B cell (primary cell): Measurements from ENCODE around the gene FTL. TPM values are rescaled to one million over a fixed set of nuclear protein-coding genes. Genes with fewer than 3 reads are reported as not detected.

Experiments
- ATAC-seq: fragments of 200-7000 bp; cut with Tn5 transposase; one replicate; pipeline ENCODE4 v1.10.0; 2021; ENCODE audit warnings: low read depth, mild to moderate bottlenecking, moderate number of reproducible peaks, moderate library complexity
- CTCF ChIA-PET: fragments of 350-600 bp; sonication (Branson Sonifier 250); formaldehyde crosslinking; loops from one replicate; lab custom pipeline; 2021; ENCODE audit warnings: antibody characterized with exemption, inconsistent platforms; lab: Charles Lee
- POLR2A ChIA-PET: fragments of 350-600 bp; sonication (Branson Sonifier 250); formaldehyde crosslinking; loops from one replicate; lab custom pipeline; 2021; ENCODE audit warnings: antibody characterized with exemption; lab: Charles Lee
- DNase-seq: peaks from one replicate; pipeline ENCODE4 v3.0.0; 2013
- H2AFZ ChIP-seq: 2 replicates; pipeline ENCODE4 v1.6.1; 2012; ENCODE audit warnings: mild to moderate bottlenecking, low read depth, low read length; ENCODE audit not compliant: insufficient read depth, poor library complexity, severe bottlenecking
- H3K27ac ChIP-seq, 2 donors: 1 replicate in 1 of 2; 2 replicates in 1 of 2; pipeline ENCODE4 v1.5.1; 2012 to 2013; ENCODE audit warnings: low read length in 2 of 2, mild to moderate bottlenecking in 2 of 2, moderate library complexity in 1 of 2
- H3K27me3 ChIP-seq, 4 experiments: fragments of 200-600 bp in 1 of 4; sonication (generic) in 1 of 4; replicated peaks in 1 of 4; 1 replicate in 2 of 4; 2 replicates in 2 of 4; pipeline versions ENCODE4 v1.6.1 to v1.7.0; 2013 to 2016; ENCODE audit warnings: low read length in 3 of 4, mild to moderate bottlenecking in 2 of 4, mixed read lengths in 1 of 4, moderate library complexity in 1 of 4; ENCODE audit not compliant: insufficient read depth in 4 of 4, control insufficient read depth in 3 of 4; ENCODE audit errors: control extremely low read depth in 1 of 4
- H3K36me3 ChIP-seq, 2 experiments: replicated peaks in 1 of 2; 1 replicate in 1 of 2; 2 replicates in 1 of 2; pipeline versions ENCODE4 v1.6.1 to v1.7.1; 2013; ENCODE audit warnings: low read length in 1 of 2; ENCODE audit not compliant: insufficient read depth in 2 of 2, control insufficient read depth in 1 of 2; ENCODE audit errors: control extremely low read depth in 1 of 2, extremely low read depth in 1 of 2
- H3K4me1 ChIP-seq, 2 donors: fragments of 200-600 bp in 1 of 2; sonication (generic) in 1 of 2; 1 replicate in 1 of 2; 2 replicates in 1 of 2; pipeline versions ENCODE4 v1.5.1 to v1.6.1; 2013 to 2017; ENCODE audit warnings: low read length in 2 of 2; ENCODE audit not compliant: control insufficient read depth in 2 of 2, insufficient read depth in 2 of 2
- H3K4me2 ChIP-seq: replicated peaks from 2 replicates; pipeline ENCODE3; 2012; ENCODE audit warnings: mild to moderate bottlenecking, low read depth, low read length; ENCODE audit not compliant: poor library complexity, severe bottlenecking
- H3K4me3 ChIP-seq, 5 experiments: fragments of 200-600 bp in 1 of 5; sonication (generic) in 1 of 5; 1 replicate in 3 of 5; 2 replicates in 2 of 5; pipeline versions ENCODE4 v1.5.1 to v1.7.0; 2011 to 2016; ENCODE audit warnings: low read length in 4 of 5, mild to moderate bottlenecking in 4 of 5, low read depth in 2 of 5, control low read depth in 1 of 5, moderate library complexity in 1 of 5; ENCODE audit not compliant: insufficient read depth in 1 of 5; ENCODE audit errors: control extremely low read depth in 1 of 5, extremely low read depth in 1 of 5
- H3K79me2 ChIP-seq: fragments of 200-600 bp; sonication (generic); one replicate; pipeline ENCODE4 v1.6.0; 2016; ENCODE audit warnings: low read length; ENCODE audit not compliant: control insufficient read depth, insufficient read depth
- H3K9ac ChIP-seq: fragments of 200-600 bp; sonication (generic); 2 replicates; pipeline ENCODE4 v1.6.1; 2017; ENCODE audit warnings: mild to moderate bottlenecking, low read length, moderate library complexity
- H3K9me3 ChIP-seq, 3 donors: one replicate each; pipeline versions ENCODE4 v1.6.1 to v1.7.1; 2013; ENCODE audit warnings: low read length in 2 of 3; ENCODE audit not compliant: control insufficient read depth in 2 of 3, insufficient read depth in 1 of 3; ENCODE audit errors: control extremely low read depth in 1 of 3
- H4K20me1 ChIP-seq: 2 replicates; pipeline ENCODE4 v1.6.0; 2012; ENCODE audit warnings: mild to moderate bottlenecking, low read length; ENCODE audit not compliant: insufficient read depth, control insufficient read depth, poor library complexity, severe bottlenecking
- H3K27ac Mint-ChIP-seq: one replicate; pipeline ENCODE4 v1.8.0; 2021; ENCODE audit warnings: mixed read lengths
- H3K27me3 Mint-ChIP-seq: one replicate; pipeline ENCODE4 v1.8.0; 2021; ENCODE audit warnings: mixed read lengths
- H3K4me1 Mint-ChIP-seq: one replicate; pipeline ENCODE4 v1.8.0; 2021; ENCODE audit warnings: mixed read lengths
- H3K4me3 Mint-ChIP-seq: one replicate; pipeline ENCODE4 v1.8.0; 2021; ENCODE audit warnings: mixed read lengths
- H3K9me3 Mint-ChIP-seq: one replicate; pipeline ENCODE4 v1.8.0; 2022; ENCODE audit warnings: mixed read lengths; ENCODE audit not compliant: insufficient read depth
- EZH2 ChIP-seq: IDR thresholded peaks from 2 replicates; pipeline ENCODE4 v1.6.1; 2012; ENCODE audit warnings: borderline replicate concordance, low read depth, mild to moderate bottlenecking, moderate library complexity, low read length; ENCODE audit not compliant: insufficient read depth, poor library complexity, severe bottlenecking
- WGBS: methylation state at CpG from one replicate; pipeline ENCODE4 v1.1.5; 2013; ENCODE audit warnings: missing lambda C conversion rate; ENCODE audit not compliant: insufficient coverage; 5-methylcytosine and 5-hydroxymethylcytosine counted together
- intact Hi-C: fragments of 100-400 bp; cut with micrococcal nuclease; formaldehyde crosslinking; loops from one replicate; pipeline ENCODE4 v1.10.0; 2022
- polyA plus RNA-seq: library from polyadenylated mRNA; depleted of rRNA; stranded (reverse); fragments of >200 nt; gene quantifications from 2 replicates; pipeline ENCODE4 v1.2.3, GENCODE V29; 2012
- total RNA-seq, 2 donors: library from RNA; stranded (reverse); fragments of 120-200 nt in 1 of 2; gene quantifications; 1 replicate in 1 of 2; 2 replicates in 1 of 2; pipeline versions ENCODE4 v1.2.3 to v1.2.4, GENCODE V29; 2013 to 2022
- TF ChIP-seq, protein P1 (sequence below): fragments of 200-600 bp; IDR thresholded peaks from one replicate; pipeline ENCODE4 v1.8.0; 2022; ENCODE audit warnings: antibody characterized with exemption, mild to moderate bottlenecking

Gene FTL
- total and polyA plus RNA-seq, 2 donors (not counting 1 experiment from before 2014, with no cell fraction given): 832 to 937 TPM

DNA sequence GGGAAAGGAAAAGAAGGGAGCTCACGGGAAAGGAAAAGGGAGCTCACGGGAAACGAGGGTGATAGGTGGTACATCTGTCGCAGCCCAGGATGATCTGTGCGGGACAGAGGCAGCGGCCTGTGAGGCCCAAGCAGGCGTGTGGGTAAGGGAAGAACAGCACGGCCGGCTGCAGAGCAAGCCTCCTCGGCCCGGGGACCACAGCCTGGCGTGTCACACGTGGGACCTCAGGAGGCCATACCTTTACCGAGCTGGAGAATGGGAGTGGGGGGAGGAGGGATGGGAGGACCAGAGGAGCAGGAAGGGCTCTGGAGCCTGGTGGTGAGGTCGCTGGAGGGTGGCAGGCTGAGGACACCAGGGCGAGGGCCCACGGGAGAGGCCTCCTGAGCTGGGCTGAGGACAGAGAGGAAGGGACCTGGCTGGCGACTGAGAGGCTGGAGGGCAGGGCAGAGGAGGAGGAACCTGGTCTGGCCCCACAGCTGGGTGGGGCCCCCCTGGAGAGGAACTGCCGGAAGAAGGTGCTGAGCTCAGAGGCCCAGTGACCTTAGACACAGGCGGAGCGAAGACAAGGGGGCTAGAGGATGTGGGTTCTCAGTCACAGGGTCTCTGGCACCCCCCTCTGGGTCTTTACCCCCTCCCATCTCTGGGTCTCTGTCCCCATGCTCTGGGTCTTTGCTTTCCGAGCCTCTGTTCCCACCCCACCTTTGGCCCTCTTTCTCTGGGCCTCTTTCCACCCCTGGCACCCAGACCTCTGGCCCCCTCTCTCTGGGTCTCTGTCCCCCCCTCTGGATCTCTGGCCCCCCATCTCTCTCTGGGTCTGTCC lies 2.9 kb upstream of the FTL start:
- TF ChIP-seq, protein P1, sequence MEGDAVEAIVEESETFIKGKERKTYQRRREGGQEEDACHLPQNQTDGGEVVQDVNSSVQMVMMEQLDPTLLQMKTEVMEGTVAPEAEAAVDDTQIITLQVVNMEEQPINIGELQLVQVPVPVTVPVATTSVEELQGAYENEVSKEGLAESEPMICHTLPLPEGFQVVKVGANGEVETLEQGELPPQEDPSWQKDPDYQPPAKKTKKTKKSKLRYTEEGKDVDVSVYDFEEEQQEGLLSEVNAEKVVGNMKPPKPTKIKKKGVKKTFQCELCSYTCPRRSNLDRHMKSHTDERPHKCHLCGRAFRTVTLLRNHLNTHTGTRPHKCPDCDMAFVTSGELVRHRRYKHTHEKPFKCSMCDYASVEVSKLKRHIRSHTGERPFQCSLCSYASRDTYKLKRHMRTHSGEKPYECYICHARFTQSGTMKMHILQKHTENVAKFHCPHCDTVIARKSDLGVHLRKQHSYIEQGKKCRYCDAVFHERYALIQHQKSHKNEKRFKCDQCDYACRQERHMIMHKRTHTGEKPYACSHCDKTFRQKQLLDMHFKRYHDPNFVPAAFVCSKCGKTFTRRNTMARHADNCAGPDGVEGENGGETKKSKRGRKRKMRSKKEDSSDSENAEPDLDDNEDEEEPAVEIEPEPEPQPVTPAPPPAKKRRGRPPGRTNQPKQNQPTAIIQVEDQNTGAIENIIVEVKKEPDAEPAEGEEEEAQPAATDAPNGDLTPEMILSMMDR: no peak
- no peak for TF ChIP-seq EZH2
- H3K27me3 Mint-ChIP-seq: no peaks in the 10 kb centered on the region
- H3K4me3 Mint-ChIP-seq: peak overlapping the region; percentile 64
- H3K27ac Mint-ChIP-seq: peak overlapping the region; percentile 93
- CTCF ChIA-PET: interaction anchor here (1.5 kb wide), 2 partner anchors 8 to 31 kb away, joined by 4 to 8 read pairs; partner anchors contain the start of genes GYS1 and RUVBL2
- Histone ChIP-seq H4K20me1 (peaks cover 19% of the 10 kb centered on the region), H3K9me3 (no peaks in the 10 kb centered on the region), H3K27me3 (no peaks in the 10 kb centered on the region), H3K4me1 (peaks cover 41 to 46% of the 10 kb centered on the region in 2 donors), H3K4me3 (peak overlapping the region; percentile 3 to 42 (median 27)), H3K79me2 (peaks cover 32% of the 10 kb centered on the region), H3K27ac (peak overlapping the region; percentile 85 to 88), H3K4me2 (peak overlapping the region; percentile 75), H3K9ac (peak overlapping the region; percentile 50), H3K36me3 (peaks cover 0 to 15% of the 10 kb centered on the region in 2 experiments), H2AFZ (peak overlapping the region; percentile 73)
- 26% methylated on average over 20 of the region's 22 CpGs for WGBS
- POLR2A ChIA-PET: interaction anchor here (0.5 to 1.5 kb wide), 10 partner anchors 8 to 1367 kb away, joined by 3 to 11 read pairs (median 4); partner anchors contain the start of genes BAX and KCNC3
- peak; percentile 79 for DNase-seq
- intact Hi-C loops: no loop called here
- no peaks in the 10 kb centered on the region for H3K9me3 Mint-ChIP-seq
- H3K4me1 Mint-ChIP-seq: peaks cover 57% of the 10 kb centered on the region
- peak; percentile 41 for ATAC-seq

DNA sequence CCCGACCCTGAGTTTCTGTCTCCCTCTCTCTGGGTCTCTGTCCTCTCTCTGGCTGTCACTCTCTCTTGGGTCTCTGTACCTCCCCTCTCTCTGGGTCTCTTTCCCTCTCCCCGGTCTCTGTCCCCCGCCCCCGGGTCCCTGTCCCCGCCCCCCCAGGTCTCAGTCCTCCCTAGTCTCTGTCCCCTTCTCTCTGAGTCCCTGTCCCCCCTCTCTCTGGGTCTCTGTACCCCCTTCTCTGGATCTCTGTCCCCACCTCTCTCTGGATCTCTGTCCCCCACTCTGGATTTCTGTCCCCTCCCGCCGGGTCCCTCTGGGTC lies 2.3 kb upstream of the FTL start:
- DNase-seq (no peak), ATAC-seq (no peak)
- TF ChIP-seq, protein P1: no peak
- no peaks in the 10 kb centered on the region for H3K9me3 ChIP-seq
- ChIA-PET CTCF (interaction anchor here (1.5 kb wide), 2 partner anchors 8 to 30 kb away, joined by 4 to 8 read pairs; partner anchors contain the start of genes GYS1 and RUVBL2), POLR2A (interaction anchor here (0.5 to 1.5 kb wide), 7 partner anchors 11 to 1366 kb away, joined by 3 to 11 read pairs (median 4); partner anchors contain the start of gene KCNC3)
- H3K27me3 ChIP-seq: no peaks in the 10 kb centered on the region
- peaks cover 22% of the 10 kb centered on the region for H4K20me1 ChIP-seq
- Mint-ChIP-seq H3K27ac (peak overlapping the region; percentile 93), H3K4me3 (peak overlapping the region; percentile 64), H3K9me3 (no peaks in the 10 kb centered on the region), H3K27me3 (no peaks in the 10 kb centered on the region), H3K4me1 (peaks cover 63% of the 10 kb centered on the region)
- H3K4me3 ChIP-seq: peak overlapping the region in 4 of 5 experiments; percentile 27 to 65 (median 36)
- peak overlapping the region; percentile 85 to 88 for H3K27ac ChIP-seq
- H3K36me3 ChIP-seq: peaks cover 0 to 20% of the 10 kb centered on the region in 2 experiments
- peaks cover 41 to 51% of the 10 kb centered on the region in 2 donors for H3K4me1 ChIP-seq
- peak overlapping the region; percentile 73 for H2AFZ ChIP-seq
- H3K9ac ChIP-seq: peak overlapping the region; percentile 50
- peaks cover 32% of the 10 kb centered on the region for H3K79me2 ChIP-seq
- H3K4me2 ChIP-seq: peak overlapping the region; percentile 75
- no CpG with 5 or more reads among the region's 7 CpGs for WGBS
- intact Hi-C loops: no loop called here
